GM21526 (cell line): ENCODE measurements around the gene NRIP1.

ENCODE experiments used
- ATAC-seq: cut with Tn5 transposase; IDR thresholded peaks from one replicate; pipeline ENCODE4 v1.9.1; 2021; ENCODE audit warnings: moderate library complexity; ENCODE audit not compliant: unreplicated experiment, low FRiP score

NRIP1 gene

DNA sequence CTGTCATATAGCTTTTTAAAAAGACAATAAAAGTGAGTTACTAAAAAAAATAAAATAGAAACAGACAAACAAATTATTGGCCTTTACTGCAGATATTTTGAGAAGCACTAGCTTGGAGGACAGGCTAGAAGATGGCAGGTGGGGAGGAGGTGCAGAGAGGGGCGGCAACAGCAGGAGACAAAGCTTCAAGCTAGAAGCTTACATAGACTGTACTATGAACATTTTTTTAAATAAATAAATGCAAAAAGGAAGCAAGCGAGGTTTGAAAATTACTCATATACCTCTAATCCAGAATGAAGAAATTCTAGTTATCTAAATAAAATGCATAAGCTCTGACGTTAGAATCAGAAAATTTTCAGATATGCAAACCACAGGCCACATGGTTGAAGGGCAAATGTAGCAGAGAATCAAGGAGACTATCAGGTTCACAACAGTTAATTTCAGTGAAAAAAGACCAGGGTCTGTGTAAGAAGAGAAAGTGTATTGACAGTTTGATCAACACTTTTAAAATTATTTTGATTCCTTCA is 54.9 kb downstream of the NRIP1 start:
- no peak for ATAC-seq

DNA sequence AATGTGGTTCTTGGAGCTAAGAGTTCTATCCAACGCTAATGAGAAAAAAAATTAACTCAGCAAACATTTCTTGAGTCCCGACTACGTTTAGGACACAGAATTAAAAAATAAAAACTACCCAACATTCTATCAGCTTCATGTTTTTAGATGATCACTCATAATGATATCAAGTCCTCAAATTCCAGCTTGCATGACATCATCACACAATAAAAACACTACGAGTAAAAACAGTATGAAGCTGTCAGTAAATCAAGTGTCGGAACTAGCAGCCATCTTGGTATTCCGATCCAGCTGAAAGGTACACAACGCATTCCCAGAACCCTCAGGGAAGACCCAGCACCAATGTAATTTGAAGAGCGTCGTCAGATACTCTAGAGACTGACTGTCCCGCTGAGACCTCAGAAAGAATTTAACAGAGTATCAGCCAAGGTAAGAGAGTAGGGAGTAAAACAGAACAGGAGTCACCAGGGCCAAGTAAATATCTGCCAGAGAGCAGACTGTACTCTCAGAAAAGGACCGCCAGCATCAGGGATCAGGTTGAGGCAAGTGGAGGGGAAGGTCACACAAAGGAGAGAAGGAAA is 57.0 kb downstream of the NRIP1 start:
- ATAC-seq = no peak

DNA sequence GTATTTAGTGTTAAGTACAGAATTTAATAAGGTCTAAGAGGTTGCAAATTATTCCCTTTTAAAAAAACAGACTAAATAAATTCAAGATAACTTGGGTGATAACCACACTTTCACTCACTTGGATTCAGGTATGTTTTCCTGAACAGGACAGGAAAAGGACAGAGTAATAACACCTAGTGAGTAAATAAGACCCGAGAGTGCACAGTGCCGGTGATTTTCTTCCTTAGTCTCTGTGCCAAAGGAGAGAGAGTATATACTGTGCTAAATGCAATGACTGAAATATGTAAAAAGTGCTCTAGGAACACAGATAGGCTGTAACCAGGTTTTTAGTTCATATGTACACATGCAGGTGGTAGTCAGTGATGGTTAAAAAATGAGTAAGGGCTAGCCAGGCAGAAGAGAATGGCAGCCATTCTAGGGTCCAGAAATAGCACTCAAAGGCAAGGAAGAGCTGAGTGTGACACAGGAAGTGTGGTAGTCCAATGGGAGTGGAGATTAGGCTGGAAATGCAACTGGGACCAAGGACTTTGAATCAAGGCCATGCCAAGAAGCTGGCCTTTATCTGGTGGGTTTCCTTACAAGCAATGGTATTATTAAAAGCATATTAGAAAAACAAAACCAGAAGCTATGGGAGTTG is 58.1 kb downstream of the NRIP1 start:
- no peak for ATAC-seq

DNA sequence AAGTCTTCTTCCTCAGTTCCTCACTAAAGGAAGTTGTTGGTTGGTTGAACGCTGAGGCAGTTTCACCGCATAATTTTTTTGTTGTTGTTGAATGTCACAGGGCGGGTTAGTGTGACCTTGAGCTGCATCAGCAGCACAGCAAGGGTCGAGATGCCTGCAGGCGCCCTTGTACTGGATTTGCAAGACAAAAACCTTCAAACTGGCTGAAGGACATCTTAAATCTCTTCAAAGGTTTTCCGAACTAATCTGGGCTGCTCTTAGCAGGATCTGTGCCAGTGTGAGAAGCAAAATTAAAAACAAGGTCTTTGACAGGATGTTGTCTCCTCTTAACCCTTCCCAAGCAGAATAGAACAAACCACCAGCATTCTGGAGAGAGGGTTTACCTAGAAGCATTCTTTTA is 59.4 kb downstream of the NRIP1 start:
- no peak for ATAC-seq

DNA sequence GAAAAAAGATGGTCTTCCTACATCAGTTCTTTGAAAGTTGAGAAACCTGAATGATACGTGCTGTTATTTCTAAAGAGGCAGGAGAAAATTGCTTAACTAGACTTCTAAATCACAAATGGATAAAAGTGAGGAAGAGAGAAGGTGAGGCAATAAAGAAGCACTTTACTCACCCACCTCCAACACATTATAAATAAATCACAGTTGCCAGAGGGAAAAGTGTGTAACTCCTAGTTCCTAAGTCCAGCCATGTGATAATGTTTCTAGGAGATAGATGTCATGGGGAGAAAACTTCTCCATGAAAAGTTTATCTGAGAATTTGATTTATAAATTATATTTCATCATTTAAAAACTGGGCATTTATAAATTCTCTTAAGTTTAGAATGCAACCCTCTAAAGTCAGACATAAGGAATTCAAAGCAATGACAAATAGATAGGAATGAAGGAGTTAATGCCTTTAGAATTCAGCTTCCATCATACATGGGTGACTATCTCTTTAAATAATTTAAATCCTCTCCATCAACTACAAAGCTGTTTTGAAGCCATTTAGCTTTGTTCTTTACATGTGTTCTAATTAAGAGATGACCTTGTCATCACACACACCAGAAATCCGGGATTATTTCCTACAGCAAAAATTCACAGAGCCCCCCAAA is 60.0 kb downstream of the NRIP1 start:
- no peak for ATAC-seq

DNA sequence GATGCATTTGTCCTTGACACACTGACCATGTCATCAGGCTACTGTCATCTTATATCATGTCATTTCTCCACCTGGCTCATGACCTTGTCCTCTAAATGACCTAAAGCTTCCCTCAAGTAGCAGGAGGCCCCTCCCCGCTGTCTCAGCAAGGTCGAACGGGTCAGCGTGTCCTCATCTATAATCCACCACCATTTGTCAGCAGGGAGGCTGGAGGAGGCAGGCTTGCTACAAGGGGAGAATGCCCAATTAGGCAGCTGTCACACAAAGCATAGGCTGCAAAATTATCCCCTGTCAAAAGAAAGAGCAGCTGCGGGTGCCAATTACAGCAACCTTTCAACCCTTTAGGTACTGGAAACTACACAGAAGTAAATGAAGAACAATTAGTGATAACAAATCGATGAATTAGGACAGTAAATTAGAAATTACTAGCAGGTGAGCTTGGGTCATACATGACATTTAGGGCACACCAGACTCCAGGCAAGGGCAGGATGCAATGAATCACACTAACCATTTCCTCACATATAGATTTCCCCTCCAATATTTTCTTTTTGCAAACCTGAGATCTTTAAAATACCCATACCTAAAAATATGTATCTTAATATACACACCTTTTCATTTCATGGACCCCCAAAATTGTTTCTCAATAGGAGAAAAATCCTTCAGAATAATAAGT is 61.2 kb downstream of the NRIP1 start:
- ATAC-seq = no peak

DNA sequence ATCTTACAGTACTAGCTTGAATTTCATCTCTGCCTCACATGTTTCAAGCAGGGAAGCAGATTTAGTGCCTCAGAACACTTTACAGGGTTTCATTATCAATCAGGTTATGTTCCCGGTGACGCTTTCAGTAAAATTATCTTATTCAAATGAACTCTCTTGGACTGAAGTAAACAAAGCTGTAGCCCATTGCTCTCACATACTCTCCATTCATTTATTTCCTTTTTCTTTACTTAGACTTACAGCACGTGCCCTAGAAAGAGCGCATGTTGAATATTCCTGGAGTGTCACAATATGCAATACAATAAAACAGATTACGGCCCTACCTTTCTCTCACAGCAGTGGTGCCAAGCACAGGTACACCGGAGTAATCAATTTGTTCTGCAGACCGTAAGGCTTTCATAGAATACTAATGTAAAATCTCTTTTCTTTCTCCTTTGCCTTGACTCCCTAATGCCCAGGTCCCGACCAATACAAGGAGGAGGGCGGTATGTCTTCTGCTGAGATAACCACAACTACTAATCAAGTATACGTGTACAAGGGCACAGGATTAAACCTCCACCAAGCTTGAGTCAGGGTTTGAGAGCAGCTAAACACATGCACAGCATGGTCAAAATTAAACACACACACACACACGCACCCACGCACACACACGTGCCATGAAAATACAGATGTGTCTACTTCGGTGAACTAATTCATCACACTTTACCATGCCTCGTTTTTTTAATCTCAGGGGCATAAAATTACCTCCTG is 62.8 kb downstream of the NRIP1 start:
- peak; percentile 93 for ATAC-seq

DNA sequence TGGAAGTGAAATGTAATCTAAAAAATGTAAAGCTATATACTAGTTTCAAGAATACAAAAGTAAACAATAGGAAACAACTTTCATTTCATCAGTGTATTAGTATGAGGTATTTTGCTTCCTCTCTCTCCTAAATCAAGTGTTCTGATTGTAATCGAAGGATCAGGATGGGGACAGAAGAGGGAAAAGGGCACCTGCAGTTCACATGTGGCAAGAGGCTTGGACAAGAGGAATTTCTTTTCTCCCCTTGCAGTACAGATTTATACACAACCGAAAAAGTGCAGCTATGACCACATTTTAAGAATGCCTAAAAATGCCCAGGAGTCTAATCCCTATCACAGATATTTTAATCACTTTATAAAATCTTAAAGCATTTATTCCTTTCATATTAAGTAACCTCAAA is 63.7 kb downstream of the NRIP1 start:
- no peak for ATAC-seq

DNA sequence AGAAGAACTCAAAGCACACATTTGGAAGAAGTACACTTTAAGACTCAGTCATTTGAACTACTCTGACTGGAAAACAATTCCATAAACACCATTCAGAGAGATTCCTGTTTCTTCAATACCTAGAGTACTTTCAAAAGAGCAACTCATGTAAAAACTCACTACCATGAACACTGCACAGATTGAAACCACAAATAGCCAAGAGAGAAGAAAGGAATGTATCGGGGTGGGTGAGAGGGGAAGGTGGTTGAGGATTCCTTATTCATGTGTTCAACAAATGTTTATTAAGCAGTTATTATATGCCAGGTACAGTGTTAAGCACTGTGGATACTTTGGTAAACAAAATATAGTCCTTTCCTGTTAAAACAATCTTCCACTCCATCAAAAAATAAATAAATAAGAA is 64.7 kb downstream of the NRIP1 start:
- no peak for ATAC-seq

DNA sequence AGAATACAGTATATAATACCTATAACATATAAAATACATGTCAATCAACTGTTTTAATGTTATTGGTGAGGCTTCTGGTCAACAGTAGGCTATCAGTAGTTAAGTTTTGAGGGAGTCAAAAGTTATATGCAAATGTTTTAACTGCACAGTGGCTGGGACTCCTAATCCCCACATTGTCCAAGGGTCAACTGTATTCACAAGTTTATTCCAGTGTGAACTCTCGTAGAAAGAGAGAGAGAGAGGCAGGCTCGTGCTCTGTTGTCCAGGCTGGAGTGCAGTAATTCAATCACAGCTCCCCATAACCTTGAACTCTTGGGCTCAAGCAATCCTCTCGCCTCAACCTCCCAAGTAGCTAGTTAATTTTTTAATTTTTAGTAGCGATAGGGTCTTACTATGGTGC is 66.0 kb downstream of the NRIP1 start:
- ATAC-seq = no peak

DNA sequence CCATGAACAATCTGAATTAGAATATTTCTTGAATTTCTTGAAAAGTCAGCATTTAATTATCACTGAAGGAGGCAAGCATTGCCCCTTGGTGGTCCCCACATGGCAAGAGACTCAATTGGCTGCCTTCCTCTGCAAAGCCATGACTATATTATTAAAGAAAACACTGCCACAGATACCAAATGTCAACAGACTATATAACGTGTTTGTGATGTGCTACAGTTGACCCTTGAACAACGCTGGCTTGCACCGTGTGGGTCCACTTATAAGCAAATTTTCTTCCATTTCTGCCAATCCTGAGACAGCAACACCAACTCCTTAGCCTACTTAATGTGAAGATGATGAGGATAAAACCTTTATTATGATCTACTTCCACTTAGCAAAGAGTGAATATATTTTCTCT is 66.5 kb downstream of the NRIP1 start:
- no peak for ATAC-seq

DNA sequence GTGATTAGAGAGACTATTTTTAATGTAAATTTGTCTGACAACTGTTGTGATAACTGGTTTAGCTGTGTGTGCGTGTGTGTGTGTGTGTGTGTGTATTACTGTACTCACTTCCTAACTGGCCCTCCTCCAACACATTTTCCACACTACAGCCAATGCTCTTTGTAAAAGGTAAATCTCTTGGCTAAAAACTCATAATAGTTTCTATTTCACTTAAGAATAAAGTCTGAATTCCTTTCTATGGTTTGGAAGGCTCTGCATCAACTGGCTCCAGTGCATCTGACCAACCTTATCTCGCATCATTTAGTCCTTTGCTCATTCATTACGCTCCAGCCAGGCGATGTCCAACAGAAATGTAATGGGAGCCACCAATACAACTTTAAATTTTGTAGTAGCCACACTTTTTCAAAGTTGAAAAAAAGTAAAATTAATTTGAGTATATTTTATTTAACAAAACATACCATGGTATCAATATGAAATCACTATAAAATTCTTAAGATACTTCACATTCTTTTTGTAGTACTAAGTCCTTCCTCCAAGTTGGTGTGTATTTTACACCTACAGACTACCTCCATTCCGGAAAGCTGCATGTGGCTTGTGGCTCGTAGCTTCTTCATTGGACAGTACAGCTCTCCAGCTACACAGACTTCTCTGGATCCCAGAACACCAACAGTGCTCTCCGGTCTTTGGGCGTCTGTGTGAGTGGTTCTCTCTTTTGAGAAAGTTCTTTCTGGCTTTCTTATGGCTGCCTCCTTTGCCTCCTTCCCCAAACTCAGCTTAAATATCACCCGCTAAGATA is 68.9 kb downstream of the NRIP1 start:
- ATAC-seq = no peak

DNA sequence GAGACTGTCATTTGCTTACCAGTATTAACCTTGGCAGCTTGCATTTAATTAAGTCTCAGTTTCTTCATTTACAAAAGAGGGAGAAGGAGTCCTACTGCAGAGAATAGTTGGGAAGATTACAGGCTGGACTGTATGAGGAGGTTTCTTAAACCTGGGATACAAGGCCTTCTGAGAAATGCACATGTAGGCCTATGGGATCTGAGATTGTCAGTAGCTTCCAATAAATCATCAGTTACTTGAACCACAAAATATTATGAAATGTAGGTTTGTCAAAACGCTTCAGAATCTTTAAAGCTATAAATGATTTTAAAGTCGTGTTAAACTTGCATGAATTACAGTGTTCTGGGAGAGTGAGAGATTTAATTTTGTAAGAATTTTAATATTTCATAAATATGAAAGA is 69.6 kb downstream of the NRIP1 start:
- ATAC-seq = no peak

DNA sequence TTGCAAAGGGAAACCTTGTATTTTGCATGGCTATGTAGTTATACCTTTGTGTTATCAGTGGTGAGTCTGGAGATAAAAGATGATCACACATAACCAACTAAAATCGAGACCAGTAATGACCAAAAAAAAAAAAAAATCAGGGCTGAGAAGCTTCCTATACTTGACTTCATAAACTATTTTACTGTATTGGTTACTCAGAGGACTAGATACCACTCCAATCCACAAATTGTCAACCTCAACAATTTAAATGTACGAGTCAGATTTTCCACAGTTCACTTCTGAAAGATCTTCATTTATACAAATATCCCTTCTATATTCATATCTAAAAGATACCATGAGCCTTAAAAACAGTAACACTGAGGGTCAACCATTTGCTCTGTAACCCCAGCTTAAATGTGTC is 71.7 kb downstream of the NRIP1 start:
- no peak for ATAC-seq

DNA sequence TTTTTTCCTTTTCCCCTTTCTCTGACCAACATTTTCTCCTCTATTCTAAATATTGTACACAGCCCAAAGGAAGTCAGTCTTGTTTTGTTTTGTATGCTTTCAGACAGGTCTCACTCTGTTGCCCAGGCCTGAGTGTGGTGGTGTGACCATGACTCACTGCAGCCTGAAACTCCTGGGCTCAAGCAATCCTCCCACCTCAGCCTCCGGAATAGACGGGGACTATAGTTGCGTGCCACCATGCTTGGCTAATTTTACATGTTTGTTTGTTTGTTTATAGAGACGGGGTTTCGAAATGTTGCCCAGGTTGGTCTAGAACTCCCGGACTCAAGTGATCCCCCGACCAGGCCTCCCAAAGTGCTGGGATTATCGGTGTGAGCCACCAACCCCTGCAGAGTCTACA is 72.8 kb downstream of the NRIP1 start:
- ATAC-seq = no peak

DNA sequence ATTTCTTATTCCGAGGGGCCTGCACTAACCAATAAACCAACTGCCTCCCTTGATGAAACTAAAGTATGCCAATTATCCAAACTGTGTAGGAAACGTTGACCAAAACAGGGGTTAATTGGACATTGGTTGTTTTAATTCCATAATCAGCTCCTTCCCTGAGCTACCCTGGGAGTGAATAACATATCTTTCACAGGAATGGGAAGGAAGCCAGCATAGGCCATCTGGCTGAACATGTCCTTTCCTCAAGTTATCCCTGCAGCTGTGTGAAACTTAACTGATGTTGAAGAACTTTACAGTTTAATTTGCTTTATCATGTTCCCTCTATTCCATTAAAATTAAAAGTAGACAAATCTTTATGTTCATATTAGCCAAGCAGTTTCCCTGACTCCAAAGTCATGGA is 75.4 kb downstream of the NRIP1 start:
- ATAC-seq = no peak

DNA sequence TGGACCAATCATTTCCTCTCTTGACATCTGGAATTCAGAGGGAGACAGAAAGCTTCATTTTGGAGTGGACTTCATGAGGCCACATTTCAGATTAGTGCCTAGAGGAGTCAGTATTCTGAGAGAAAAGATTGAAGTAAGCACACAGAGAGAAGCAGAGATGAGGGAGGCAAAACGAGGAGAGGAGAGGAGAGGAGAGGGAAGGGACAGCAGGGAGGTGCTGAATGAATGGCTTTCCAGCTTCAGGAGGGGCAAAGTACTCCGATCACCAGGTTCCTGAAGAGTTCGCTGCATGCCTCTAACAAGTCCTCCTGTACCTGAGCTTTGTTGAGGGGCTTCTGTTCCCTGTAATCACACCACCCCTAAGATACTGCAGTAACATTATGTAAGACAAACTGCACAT is 76.0 kb downstream of the NRIP1 start:
- ATAC-seq = no peak

DNA sequence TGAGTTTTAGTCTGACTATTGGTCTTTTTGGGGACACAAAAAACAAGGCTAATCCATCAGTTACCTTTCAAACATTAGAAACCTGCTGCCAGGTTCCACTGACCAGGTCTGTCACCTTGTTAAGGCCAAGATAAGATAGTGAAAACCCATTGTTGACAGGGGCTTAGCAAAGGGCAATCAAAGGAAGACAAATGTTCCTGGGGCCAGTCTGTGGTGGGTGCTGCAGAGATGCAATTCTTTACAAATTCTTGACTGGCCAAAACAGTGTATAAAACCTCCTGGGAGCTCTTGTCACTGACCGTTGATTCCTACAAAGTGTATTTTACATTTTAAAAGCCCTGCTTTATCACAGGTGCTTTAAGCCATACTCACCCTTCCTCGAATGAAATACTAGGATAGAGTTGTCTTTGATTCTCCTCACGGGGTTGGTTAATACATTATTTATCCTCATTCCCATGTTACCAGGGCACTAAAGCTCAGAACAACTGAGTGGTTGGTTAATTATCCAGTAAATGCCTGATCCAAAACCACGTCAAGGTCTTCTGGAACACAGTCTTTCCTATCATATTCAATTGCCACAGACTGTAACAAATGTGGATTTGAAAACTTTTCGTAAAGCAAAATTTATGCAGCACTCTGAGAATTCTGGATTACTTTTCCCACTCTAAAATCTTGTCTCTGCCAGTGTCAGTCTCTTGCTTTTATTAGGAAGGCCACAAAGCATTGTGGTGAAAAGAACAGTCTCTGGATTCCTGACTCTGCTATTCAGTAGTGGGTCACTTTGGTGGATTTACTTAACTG is 77.2 kb downstream of the NRIP1 start:
- ATAC-seq = no peak

DNA sequence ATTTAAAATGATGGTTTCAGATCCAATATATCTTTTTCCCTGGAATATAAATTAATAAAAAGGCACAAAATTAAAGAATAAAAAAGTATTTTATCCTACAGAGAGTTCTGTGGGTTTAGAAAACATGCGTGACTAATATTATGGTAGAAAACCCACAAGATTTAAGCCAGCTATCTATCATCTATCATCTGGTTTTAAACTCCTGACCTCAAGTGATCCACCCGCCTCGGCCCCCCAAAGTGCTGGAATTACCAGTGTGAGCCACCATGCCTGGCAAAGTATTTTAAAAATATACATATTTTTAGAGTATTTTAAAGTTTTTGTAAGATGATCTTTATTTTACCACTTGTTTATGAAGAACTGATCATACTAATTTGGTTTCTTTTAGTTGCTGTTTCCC is 79.5 kb downstream of the NRIP1 start:
- no peak for ATAC-seq
